TTC549 (cell line): Measurements from ENCODE around the gene GATC.

ENCODE experiments used
- FAIRE-seq: peaks from 2 replicates; lab custom pipeline; 2012; peaks lifted over from hg19 to GRCh38; lab: Jason Lieb, UNC

Gene GATC

GRCh38 chr12:120445911-120446843, at the start of gene GATC, which contains the start of gene TRIAP1:
TSS of gene GATC (plus strand) at chr12:120446444. CDS start at chr12:120446481, 37 bp downstream.
TSS of gene TRIAP1 (minus strand) at chr12:120446384. CDS start at chr12:120446372, 12 bp downstream.
- FAIRE-seq, result no peak

- FAIRE-seq, result no peak
Observed at GRCh38 chr12:120397824-120398540, 48.3 kb upstream of the GATC start.

DNA sequence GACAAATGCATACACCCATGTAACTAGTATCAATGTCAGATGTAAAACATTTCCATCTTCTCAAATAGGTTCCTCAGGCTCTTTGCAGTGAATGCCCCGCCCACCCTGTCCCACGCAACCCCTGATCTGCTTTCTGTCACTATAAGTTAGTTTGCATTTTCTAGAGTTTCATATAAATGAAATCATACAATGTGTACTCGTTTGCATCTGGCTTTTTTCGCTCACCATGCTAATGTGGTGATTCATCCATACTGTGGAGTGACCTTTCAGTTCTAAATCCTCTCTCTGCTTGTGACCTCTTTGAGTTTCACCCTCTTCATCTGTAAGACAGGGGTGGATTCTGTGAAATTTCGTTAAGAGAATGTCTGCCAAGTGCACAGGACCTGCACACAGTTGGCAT, 46.7 kb upstream of the GATC start:
- FAIRE-seq, result no peak

DNA sequence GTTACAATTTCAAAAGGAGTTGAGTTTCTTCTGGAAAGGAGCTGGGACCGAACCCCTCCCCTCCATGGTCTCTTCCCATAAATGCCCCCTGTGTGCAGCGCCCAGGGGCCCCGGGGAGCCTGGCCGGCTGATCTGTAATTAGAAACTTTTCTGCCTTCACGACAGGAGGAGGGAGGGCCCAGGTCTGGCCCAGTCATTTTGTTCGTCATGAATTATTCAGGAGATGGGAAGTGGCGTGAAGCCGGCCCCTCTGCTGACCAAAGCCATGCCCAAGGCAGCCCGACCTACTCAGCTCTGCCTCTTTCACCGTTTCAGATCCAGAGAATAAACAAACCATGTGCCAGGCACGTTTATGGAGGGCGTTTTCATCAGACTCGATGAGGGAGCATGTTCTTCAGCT, 44.0 kb upstream of the GATC start:
- FAIRE-seq, result no peak

- FAIRE-seq, result no peak
Observed at GRCh38 chr12:120403869-120404268, 42.4 kb upstream of the GATC start.

DNA sequence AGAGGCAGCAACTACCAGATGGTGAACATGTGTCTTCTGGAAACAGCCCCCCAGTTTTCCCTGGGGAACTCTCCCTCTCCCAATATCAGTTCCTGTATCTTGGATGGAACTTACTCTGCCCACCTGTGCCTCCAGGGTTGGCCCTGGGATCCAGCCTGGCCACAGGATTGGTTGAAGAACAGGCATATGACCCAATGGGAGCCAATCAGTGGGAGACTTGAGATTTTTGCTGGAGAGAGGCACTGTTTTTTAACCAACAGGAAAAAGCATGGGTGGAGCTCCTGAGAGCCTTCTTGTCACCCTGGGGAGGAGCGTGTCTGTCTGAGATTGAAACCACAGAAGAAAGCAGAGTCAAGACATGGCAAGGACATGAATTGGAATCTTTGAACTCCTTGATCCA, 42.0 kb upstream of the GATC start:
- no peak for FAIRE-seq

DNA sequence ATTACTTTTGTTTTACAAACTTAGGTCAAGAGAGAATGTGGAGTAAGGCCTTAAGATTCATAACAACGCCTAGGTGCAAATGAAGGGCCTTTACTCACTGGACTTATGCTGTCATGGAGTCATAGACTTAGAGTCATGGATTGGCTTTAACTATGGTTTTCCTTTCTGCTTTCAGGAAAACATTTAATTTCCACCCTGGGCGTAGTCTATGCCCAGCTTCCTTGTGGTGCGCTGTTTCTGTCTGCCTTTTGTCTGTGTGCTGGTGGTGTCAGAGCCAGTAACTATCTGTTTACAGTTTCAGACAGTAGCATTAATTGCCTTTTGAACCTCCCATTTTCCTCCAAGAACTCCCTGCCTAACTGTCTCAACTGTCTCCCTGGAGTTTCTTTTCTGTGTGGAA, 40.2 kb upstream of the GATC start:
- FAIRE-seq, result no peak

GRCh38 chr12:120406553-120406952, 39.7 kb upstream of the GATC start:
- FAIRE-seq, result no peak

DNA sequence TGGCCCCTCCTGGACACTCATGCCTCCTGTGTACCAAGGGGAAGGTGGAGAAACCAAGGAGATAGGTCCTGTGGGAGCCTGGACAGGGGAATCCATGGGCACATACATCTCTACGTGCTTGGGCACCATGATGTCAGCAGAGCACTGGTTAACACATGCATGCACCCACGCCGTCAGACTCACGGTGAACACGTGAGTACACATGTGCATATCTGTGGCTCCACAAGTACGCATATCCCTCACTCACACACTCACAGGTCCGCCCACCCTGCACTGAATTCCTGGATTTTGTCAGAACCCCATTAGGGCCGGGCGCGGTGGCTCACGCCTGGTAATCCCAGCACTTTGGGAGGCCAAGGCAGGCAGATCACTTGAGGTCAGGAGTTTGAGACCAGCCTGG, 37.5 kb upstream of the GATC start:
- no peak for FAIRE-seq

GRCh38 chr12:120412421-120412820, 33.8 kb upstream of the GATC start:
- FAIRE-seq, result no peak

DNA sequence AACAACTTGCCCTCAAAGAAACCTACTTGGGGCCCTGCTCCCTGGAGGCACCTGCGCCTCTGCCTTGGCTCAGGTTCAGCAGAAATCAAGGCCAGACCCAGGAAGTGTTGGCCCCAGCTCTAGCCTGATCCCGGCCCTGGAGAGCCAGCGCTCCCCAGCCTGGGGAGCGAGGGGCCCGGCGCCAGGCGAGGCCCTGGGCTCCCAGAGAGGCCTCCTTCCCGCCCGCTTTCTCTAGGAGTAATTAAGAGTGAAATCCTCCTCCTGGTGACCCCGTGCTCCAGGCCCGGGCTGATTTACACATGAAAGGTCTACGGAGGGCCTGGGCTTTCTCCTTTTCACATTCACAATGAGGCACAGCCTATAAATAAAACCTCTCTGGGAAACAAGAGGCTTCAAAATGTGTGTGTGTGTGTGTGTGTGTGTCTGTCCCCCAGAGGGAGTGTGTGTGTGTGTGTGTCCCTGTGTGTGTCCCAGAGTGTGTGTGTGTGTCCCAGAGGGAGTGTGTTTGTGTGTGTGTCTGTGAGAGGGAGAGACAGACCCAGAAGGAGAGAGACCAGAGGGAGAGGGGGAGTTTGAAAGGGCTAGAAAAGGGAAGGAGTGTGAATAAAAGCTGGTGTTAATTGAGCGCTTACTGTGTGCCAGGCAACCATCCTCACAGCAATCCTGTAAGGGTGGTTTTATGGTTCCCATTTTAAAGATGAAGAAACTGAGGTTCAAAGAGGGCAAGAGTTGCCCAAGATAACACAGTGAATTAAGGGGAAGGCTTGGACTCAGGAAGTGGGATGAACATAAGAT, 32.1 kb upstream of the GATC start:
- no peak for FAIRE-seq

- no peak for FAIRE-seq
Observed at GRCh38 chr12:120416490-120417216, 29.6 kb upstream of the GATC start.

GRCh38 chr12:120417917-120418580, 28.2 kb upstream of the GATC start:
- no peak for FAIRE-seq

GRCh38 chr12:120421701-120422100, 24.5 kb upstream of the GATC start:
- FAIRE-seq, result no peak

GRCh38 chr12:120422892-120423456, 23.3 kb upstream of the GATC start:
- FAIRE-seq, result no peak

DNA sequence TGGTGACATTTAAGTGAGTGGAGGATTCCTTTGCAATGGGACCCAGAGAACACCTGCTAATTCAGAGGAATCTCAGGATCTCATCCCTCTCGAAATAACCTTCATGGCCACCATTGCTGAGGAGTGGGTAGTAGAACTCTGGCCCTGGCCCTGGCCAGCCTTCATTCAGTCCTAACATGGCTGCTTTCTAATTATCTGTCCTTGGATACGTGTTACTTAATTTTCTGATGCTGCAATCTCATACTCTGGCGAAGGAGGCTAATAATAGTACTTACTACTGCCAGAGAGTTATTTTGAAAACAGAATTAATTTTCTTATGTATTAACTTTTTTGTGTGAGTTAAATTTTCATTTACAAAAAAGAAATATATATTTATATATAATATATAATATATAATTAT, 20.4 kb upstream of the GATC start:
- FAIRE-seq, result no peak

DNA sequence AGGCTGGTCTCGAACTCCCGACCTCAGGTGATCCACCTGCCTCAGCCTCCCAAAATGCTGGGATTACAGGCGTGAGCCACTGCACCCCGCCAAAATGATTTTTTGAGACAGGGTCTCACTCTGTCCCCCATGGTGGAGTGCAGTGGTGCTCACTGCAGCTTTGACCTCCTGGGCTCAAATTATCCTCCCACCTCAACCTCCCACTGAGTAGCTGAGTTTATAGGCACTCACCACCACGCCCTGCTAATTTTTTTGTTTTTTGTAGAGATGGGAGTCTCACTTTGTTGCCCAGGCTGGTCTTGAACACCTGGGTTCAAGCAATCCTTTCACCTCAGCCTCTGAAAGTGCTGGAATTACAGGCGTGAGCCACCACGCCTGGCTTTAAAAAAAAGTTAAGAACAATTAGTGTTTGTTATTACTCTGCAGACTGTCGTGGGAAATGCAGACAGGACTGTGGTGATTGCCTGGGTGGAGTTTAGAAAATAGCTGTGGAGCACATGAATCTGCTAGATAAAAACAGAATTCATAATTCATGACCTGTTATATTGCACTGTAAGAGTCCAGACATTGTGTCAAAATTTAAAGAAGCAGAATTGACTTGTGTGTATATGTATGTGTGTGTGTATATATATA, 17.5 kb upstream of the GATC start:
- FAIRE-seq, result no peak

- no peak for FAIRE-seq
Observed at GRCh38 chr12:120429368-120429767, 16.9 kb upstream of the GATC start.

DNA sequence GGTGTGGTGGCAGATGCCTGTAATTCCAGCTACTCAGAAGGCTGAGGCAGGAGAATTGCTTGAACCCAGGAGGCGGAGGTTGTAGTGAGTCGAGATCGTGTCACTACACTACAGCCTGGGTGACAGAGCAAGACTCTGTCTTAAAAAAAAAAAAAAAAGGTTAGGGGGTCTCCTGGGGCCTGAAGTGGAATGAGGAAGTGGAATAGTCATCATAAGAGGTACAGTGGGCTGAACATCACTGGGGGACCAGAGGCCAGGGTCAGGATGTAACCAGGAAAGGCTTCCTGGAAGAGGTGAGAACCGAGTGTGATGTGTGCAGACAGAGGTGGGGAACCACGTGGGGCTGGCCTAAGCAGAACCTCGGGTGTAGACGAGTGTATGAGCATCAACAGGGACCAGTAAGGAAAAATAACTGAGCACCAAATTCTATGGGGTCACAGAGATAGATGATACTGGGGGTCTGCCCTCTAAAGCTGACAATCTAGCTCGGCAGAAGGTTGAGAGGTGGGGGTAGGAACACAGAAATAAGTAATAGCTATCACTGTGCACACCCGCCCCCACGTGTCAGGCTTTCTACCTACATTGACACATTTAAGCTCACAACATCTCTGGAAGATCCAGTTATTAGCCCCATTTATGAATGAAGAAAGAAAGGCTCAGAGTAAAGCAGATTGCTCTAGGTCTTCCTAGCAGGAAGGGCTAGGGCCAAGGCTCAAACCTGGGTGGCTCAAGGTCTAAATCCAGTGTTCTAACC, 13.3 kb upstream of the GATC start:
- FAIRE-seq, result no peak
